Fibroblast of lung (primary cell): Measurements from ENCODE around the gene WSCD1. TPM values are rescaled to one million over a fixed set of nuclear protein-coding genes. Genes with fewer than 3 reads are reported as not detected.

Source experiments
- DNase-seq, 2 donors: peaks; one replicate each; pipeline versions ENCODE4 v3.0.0 to v3.0.0-alpha.2; 2010; ENCODE audit warnings: low read depth in 2 of 2
- H2AFZ ChIP-seq: 2 replicates; pipeline ENCODE4 v1.5.1; 2012; ENCODE audit warnings: low read length, control low read depth, inconsistent platforms
- H3K27ac ChIP-seq: 2 replicates; pipeline ENCODE4 v1.5.1; 2011; ENCODE audit warnings: low read length, control low read depth; ENCODE audit not compliant: insufficient read depth
- H3K27me3 ChIP-seq: 2 replicates; pipeline ENCODE4 v1.5.1; 2011; ENCODE audit warnings: mild to moderate bottlenecking, low read length; ENCODE audit not compliant: control insufficient read depth, insufficient read depth
- H3K36me3 ChIP-seq: 2 replicates; pipeline ENCODE4 v1.5.1; 2011; ENCODE audit warnings: low read length; ENCODE audit not compliant: control insufficient read depth, insufficient read depth
- H3K4me1 ChIP-seq: 2 replicates; pipeline ENCODE4 v1.5.1; 2011; ENCODE audit warnings: low read length; ENCODE audit not compliant: control insufficient read depth, insufficient read depth; ENCODE audit errors: extremely low read depth
- H3K4me2 ChIP-seq: 2 replicates; pipeline ENCODE4 v1.5.1; 2011; ENCODE audit warnings: low read length, control low read depth; ENCODE audit not compliant: insufficient read depth; ENCODE audit errors: extremely low read depth
- H3K4me3 ChIP-seq, 4 experiments: fragments of 200-600 bp in 1 of 4; sonication (generic) in 1 of 4; replicated peaks in 1 of 4; 2 replicates each; pipeline ENCODE4 v1.5.1; 2011 to 2016; ENCODE audit warnings: low read length in 4 of 4, low read depth in 3 of 4, mild to moderate bottlenecking in 3 of 4, control low read depth in 2 of 4, inconsistent platforms in 1 of 4, mixed read lengths in 1 of 4; ENCODE audit not compliant: insufficient read depth in 1 of 4; ENCODE audit errors: control extremely low read depth in 1 of 4
- H3K79me2 ChIP-seq: 2 replicates; pipeline ENCODE4 v1.5.1; 2012; ENCODE audit warnings: mild to moderate bottlenecking, low read length, inconsistent platforms; ENCODE audit not compliant: control insufficient read depth, insufficient read depth
- H3K9ac ChIP-seq: 2 replicates; pipeline ENCODE4 v1.5.1; 2011; ENCODE audit warnings: mild to moderate bottlenecking, low read length, control low read depth; ENCODE audit not compliant: insufficient read depth
- H3K9me3 ChIP-seq: 2 replicates; pipeline ENCODE4 v1.5.1; 2012; ENCODE audit warnings: low read depth, low read length; ENCODE audit not compliant: control insufficient read depth, insufficient read depth
- H4K20me1 ChIP-seq: 2 replicates; pipeline ENCODE4 v1.5.1; 2011; ENCODE audit warnings: low read length; ENCODE audit not compliant: control insufficient read depth, insufficient read depth; ENCODE audit errors: extremely low read depth
- EZH2 ChIP-seq: IDR thresholded peaks from 2 replicates; pipeline ENCODE4 v1.5.1; 2012; ENCODE audit warnings: low read length, control low read depth, mild to moderate bottlenecking; ENCODE audit errors: missing control alignments
- polyA plus RNA-seq, 2 donors: library from polyadenylated mRNA; depleted of rRNA in 1 of 2; stranded (reverse) in 1 of 2; unstranded in 1 of 2; fragments of >200 nt; gene quantifications; 2 replicates each; pipeline ENCODE4 v1.2.1, GENCODE V29; 2011 to 2012; ENCODE audit warnings: missing spikeins in 1 of 2
- total RNA-seq: library from RNA; depleted of rRNA; stranded (reverse); fragments of >200 nt; gene quantifications from 2 replicates; pipeline ENCODE4 v1.2.1, GENCODE V29; 2014
- TF ChIP-seq, protein P1 (sequence below), 2 donors: IDR thresholded peaks in 1 of 2; conservative IDR thresholded peaks in 1 of 2; 1 replicate in 1 of 2; 2 replicates in 1 of 2; pipeline ENCODE4 v1.5.1; 2011 to 2012; ENCODE audit warnings: low read length in 2 of 2, control low read depth in 1 of 2, inconsistent platforms in 1 of 2, low read depth in 1 of 2, mild to moderate bottlenecking in 1 of 2

The WSCD1 gene
- total and polyA plus RNA-seq, 2 donors (not counting 1 experiment from before 2014, with no cell fraction given): 0.56 to 0.83 TPM

DNA sequence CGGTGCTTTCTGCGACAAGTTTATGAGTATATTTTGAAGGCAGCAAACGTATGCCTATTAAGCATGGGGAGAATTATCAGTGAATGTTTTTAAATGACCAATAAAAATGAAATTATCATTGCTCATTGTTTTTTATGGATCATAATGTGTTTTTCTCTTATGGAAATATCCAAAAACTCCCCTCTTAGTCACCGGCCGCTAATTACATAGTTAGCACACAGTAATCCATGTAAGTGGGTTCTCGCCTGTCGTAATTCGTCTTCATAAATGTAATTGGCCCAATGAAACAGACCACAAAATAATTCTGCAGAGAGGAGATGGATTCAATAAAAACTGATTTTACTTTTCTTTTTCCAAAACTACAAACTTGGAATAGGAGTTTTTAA is 69.3 kb downstream of the WSCD1 start:
- no peaks in the 10 kb centered on the region for H3K36me3 ChIP-seq
- no peaks in the 10 kb centered on the region for H3K4me1 ChIP-seq
- no peak overlapping the region for H3K9ac ChIP-seq
- no peaks in the 10 kb centered on the region for H3K27me3 ChIP-seq
- no peak overlapping the region for H2AFZ ChIP-seq
- H3K79me2 ChIP-seq: no peaks in the 10 kb centered on the region
- no peak overlapping the region for H3K4me2 ChIP-seq
- no peaks in the 10 kb centered on the region for H3K9me3 ChIP-seq
- H4K20me1 ChIP-seq: no peaks in the 10 kb centered on the region
- H3K4me3 ChIP-seq: no peak overlapping the region
- H3K27ac ChIP-seq: no peak overlapping the region
- no peak for TF ChIP-seq EZH2
- TF ChIP-seq, protein P1, sequence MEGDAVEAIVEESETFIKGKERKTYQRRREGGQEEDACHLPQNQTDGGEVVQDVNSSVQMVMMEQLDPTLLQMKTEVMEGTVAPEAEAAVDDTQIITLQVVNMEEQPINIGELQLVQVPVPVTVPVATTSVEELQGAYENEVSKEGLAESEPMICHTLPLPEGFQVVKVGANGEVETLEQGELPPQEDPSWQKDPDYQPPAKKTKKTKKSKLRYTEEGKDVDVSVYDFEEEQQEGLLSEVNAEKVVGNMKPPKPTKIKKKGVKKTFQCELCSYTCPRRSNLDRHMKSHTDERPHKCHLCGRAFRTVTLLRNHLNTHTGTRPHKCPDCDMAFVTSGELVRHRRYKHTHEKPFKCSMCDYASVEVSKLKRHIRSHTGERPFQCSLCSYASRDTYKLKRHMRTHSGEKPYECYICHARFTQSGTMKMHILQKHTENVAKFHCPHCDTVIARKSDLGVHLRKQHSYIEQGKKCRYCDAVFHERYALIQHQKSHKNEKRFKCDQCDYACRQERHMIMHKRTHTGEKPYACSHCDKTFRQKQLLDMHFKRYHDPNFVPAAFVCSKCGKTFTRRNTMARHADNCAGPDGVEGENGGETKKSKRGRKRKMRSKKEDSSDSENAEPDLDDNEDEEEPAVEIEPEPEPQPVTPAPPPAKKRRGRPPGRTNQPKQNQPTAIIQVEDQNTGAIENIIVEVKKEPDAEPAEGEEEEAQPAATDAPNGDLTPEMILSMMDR (conservative IDR thresholded peaks at IDR 0.05 in 1 of 2, IDR thresholded peaks at IDR 0.05 in 1 of 2; ENCODE audit: low read depth in 1 of 2, low read length in 2 of 2): no peak
- no peak for DNase-seq

- no peak for DNase-seq
- Histone ChIP-seq H3K4me3 (no peak overlapping the region), H3K36me3 (no peaks in the 10 kb centered on the region), H3K27me3 (no peaks in the 10 kb centered on the region), H3K4me1 (no peaks in the 10 kb centered on the region), H3K9ac (no peak overlapping the region), H3K4me2 (no peak overlapping the region), H4K20me1 (no peaks in the 10 kb centered on the region), H3K9me3 (no peaks in the 10 kb centered on the region), H3K79me2 (no peaks in the 10 kb centered on the region), H3K27ac (no peak overlapping the region), H2AFZ (no peak overlapping the region)
- TF ChIP-seq, protein P1 (conservative IDR thresholded peaks at IDR 0.05 in 1 of 2, IDR thresholded peaks at IDR 0.05 in 1 of 2; ENCODE audit: low read depth in 1 of 2, low read length in 2 of 2): no peak
- TF ChIP-seq EZH2: no peak
These were observed 70.0 kb downstream of the WSCD1 start for GRCh38 chr17:6140188-6140587.

GRCh38 chr17:6140728-6141330 is 70.7 kb downstream of the WSCD1 start:
- H2AFZ ChIP-seq: no peak overlapping the region
- H3K79me2 ChIP-seq: no peaks in the 10 kb centered on the region
- DNase-seq: no peak
- no peaks in the 10 kb centered on the region for H3K4me1 ChIP-seq
- H3K4me2 ChIP-seq: no peak overlapping the region
- no peaks in the 10 kb centered on the region for H4K20me1 ChIP-seq
- H3K27me3 ChIP-seq: no peaks in the 10 kb centered on the region
- no peak overlapping the region for H3K9ac ChIP-seq
- H3K36me3 ChIP-seq: no peaks in the 10 kb centered on the region
- no peak overlapping the region for H3K4me3 ChIP-seq
- TF ChIP-seq EZH2: no peak
- TF ChIP-seq, protein P1 (conservative IDR thresholded peaks at IDR 0.05 in 1 of 2, IDR thresholded peaks at IDR 0.05 in 1 of 2; ENCODE audit: low read depth in 1 of 2, low read length in 2 of 2): no peak
- H3K9me3 ChIP-seq: no peaks in the 10 kb centered on the region
- H3K27ac ChIP-seq: no peak overlapping the region
